Tibial nerve (tissue), 4 donors: ENCODE measurements around the gene ENOX1.

Experiments used
- EP300 ChIP-seq, 2 donors: sonication (generic); formaldehyde crosslinking; IDR thresholded peaks; one replicate each; pipeline ENCODE4 v1.6.1; 2017; ENCODE audit warnings: antibody characterized with exemption in 2 of 2, mild to moderate bottlenecking in 1 of 2
- TF ChIP-seq, protein P1 (sequence below), 5 experiments: fragments of 200-600 bp in 3 of 5; fragments of 450-650 bp in 2 of 5; sonication (generic) in 3 of 5; IDR thresholded peaks; one replicate each; pipeline ENCODE4 v1.5.1; 2016 to 2019; ENCODE audit warnings: antibody characterized with exemption in 5 of 5, mild to moderate bottlenecking in 3 of 5, moderate library complexity in 2 of 5

DNA sequence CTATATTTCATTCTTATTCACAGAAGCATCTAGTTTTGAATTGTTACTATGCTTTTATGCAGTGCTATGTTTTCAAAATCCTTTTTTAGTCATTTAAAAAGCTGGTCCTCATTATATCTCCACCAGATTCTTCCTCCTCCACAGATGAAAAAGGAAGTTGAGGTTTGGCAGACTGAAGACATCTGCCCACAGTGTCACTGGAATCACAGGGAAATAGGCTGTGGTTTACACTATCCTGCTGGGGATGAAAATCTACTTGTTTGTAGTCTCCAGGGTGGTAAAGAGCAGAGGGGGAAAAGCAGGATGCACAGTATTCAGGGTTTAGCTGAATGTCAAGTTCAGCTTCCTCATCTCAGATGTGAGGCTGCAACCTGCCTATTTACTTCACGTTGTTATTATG is 412.2 kb downstream of the ENOX1 start:
- TF ChIP-seq, protein P1, sequence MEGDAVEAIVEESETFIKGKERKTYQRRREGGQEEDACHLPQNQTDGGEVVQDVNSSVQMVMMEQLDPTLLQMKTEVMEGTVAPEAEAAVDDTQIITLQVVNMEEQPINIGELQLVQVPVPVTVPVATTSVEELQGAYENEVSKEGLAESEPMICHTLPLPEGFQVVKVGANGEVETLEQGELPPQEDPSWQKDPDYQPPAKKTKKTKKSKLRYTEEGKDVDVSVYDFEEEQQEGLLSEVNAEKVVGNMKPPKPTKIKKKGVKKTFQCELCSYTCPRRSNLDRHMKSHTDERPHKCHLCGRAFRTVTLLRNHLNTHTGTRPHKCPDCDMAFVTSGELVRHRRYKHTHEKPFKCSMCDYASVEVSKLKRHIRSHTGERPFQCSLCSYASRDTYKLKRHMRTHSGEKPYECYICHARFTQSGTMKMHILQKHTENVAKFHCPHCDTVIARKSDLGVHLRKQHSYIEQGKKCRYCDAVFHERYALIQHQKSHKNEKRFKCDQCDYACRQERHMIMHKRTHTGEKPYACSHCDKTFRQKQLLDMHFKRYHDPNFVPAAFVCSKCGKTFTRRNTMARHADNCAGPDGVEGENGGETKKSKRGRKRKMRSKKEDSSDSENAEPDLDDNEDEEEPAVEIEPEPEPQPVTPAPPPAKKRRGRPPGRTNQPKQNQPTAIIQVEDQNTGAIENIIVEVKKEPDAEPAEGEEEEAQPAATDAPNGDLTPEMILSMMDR (IDR thresholded peaks at IDR 0.05), result no peak
- no peak for TF ChIP-seq EP300 (IDR thresholded peaks at IDR 0.05)
